Measurements from ENCODE around the gene CCDC85C.

Gene CCDC85C

GRCh38 chr14:99535908-99536778 is 67.9 kb downstream of the CCDC85C start:
- no peak for DNase-seq

GRCh38 chr14:99535448-99535847 is 68.6 kb downstream of the CCDC85C start:
- DNase-seq: no peak

GRCh38 chr14:99534863-99535262 is 69.1 kb downstream of the CCDC85C start:
- no peak for DNase-seq

- DNase-seq: no peak
Measured at GRCh38 chr14:99534333-99534732, 69.7 kb downstream of the CCDC85C start.

GRCh38 chr14:99532310-99532709 is 71.7 kb downstream of the CCDC85C start:
- DNase-seq: no peak

- DNase-seq: no peak
Measured at GRCh38 chr14:99531251-99532096, 72.5 kb downstream of the CCDC85C start.

GRCh38 chr14:99530407-99531155 is 73.4 kb downstream of the CCDC85C start:
- DNase-seq: no peak

- no peak for DNase-seq
Measured at GRCh38 chr14:99529899-99530298, 74.1 kb downstream of the CCDC85C start.

- no peak for DNase-seq
Measured at GRCh38 chr14:99527427-99528076, 76.5 kb downstream of the CCDC85C start.

- no peak for DNase-seq
Measured at GRCh38 chr14:99527026-99527425, 77.0 kb downstream of the CCDC85C start.

- DNase-seq: no peak
Measured at GRCh38 chr14:99525699-99526080, 78.3 kb downstream of the CCDC85C start.

GRCh38 chr14:99524804-99525698 is 79.0 kb downstream of the CCDC85C start:
- DNase-seq: no peak

GRCh38 chr14:99524091-99524661 is 79.8 kb downstream of the CCDC85C start:
- no peak for DNase-seq

GRCh38 chr14:99523704-99524055 is 80.3 kb downstream of the CCDC85C start:
- DNase-seq: no peak

- DNase-seq: no peak
Measured at GRCh38 chr14:99522934-99523703, 80.9 kb downstream of the CCDC85C start.

GRCh38 chr14:99522457-99522891 is 81.5 kb downstream of the CCDC85C start:
- DNase-seq: no peak

GRCh38 chr14:99522025-99522401 is 82.0 kb downstream of the CCDC85C start:
- DNase-seq: no peak

GRCh38 chr14:99521176-99522024 is 82.6 kb downstream of the CCDC85C start:
- no peak for DNase-seq

- DNase-seq: no peak
Measured at GRCh38 chr14:99520571-99521081, 83.4 kb downstream of the CCDC85C start.
